ENCODE measurements around the gene DSCAM.

The DSCAM gene

DNA sequence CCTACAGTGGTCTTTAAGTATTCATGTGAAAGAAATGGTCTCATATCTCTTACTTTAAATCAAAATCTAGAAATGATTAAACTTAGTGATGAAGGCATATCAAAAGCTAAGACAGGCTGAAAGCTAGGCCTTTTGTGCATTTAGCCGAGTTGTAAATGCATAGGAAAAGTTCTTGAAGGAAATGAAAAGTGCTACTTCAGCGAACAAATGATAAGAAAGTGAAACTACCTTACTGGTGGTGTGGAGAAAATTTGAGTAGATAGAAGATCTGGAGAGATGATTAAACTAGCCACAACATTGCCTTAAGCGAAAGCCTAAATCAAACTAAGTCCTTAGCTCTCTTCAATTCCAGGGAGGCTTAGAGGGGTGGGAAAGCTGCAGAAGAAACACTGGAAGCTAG lies 147.6 kb downstream of the DSCAM start:
- DNase-seq: no peak

DNA sequence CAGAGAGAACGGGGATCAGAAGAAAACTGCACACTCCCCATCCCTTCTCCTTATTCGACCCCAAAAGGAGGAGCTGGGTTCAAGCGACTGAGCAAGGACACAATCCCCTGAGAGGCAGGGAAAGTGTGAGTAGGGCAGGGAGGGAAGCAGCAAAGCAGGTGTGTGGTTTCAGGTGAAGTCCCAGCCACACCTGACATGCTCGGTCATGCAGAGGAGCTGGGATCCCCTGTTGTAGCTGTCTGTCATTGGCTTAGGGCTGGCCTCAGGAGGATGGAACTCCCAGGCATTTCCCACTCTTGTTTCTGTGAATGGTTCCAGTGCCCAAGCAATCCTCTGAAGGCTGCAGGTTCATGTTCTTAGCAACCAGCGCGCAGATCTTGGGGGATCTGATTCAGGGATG lies 150.7 kb downstream of the DSCAM start:
- DNase-seq: no peak

DNA sequence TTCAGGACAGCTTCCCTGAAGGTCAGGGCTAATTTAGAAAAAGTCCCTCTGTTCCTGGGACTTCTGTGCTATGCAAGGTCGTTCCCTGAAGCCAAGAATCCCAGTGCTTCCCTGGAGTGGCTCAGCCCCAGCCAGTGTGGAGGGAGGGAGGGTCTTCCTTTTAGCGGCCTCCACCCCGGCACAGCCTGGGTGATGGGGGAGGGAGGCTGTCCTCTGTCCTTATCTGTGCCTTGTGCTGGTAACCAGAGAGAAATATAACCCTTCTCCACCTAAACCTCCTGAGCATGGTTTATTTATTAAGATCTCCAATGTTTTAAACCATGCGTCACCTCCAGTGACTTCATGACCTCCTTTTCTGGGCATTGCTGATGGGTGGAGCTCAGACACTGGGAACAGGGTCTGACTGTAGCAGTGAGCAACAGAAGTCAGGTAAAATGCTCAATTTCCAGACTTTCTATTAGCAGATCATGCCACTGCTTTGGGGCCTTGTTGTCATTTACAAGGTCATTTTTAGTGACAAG lies 157.1 kb downstream of the DSCAM start:
- DNase-seq: no peak

DNA sequence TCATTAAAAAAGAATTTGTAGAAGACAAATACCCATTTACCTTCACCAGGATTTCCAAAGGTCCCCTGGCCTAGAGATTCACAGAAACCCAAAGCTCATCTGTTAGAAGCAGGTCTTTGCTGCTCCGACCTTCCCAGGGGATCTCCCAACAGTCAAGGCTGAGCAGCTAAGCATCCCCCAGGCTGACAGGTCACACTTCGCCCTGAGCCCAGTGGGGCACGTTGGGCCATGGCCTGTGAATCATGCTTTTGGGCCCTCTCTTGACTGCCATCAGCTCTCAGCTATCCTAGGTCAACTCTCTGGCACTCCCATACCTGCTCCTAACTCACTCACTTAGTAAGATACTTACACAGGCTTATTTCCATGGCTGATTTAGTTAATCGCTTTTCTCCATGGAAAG lies 157.7 kb downstream of the DSCAM start:
- no peak for DNase-seq

DNA sequence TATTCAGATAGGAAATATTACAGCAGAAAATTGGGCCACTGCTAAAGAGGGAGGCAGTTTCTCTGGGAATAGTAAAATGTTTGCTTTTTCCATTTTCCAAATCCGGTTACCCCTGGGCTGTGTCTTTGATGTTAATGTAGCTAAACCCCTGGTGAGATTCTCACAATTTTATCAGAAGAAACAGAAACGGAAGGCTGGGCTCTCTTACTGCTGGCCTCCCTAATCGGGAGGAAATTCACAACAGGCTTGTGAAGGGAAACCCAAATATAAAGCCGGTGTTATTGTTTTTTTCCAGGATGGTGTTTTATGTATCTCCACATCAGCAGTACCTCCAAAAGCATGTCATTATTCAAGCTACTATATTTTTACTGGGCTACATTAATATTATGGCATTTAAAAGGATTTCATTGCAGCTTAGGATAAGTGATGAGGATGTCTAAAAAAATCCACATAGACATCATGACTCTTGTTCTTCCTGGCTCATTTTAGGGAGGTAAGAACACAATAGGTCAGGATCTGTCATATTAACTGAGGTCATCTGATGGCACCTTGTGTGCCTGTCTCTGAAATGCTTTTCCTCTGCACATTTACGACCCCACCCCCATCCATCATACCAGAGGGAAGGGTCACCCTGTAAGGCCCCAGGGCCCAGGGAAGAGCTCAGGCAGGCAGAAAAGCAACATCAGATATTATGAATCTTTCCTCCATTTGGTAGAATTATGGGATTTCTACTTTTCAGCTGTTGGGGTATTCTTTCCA lies 158.7 kb downstream of the DSCAM start:
- no peak for DNase-seq

DNA sequence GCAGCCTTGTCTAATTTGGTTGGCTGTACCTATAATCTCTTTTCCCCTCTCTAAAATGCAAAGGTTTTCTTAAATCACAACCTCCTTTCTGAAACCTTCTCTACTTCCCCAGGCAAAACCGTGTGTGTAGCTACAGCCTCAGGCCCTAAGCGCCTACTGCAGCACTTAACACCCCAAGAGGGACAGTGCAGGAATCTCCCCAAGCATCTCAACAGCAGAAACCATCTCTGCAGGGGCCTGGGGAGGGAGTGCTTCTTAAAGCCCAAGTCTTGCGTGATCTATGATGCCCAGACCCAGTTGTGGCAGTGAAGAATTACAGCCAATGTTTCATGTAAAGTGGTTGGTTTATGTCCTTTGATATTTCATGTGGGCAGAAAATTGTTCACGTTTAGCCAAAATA lies 159.3 kb downstream of the DSCAM start:
- no peak for DNase-seq

DNA sequence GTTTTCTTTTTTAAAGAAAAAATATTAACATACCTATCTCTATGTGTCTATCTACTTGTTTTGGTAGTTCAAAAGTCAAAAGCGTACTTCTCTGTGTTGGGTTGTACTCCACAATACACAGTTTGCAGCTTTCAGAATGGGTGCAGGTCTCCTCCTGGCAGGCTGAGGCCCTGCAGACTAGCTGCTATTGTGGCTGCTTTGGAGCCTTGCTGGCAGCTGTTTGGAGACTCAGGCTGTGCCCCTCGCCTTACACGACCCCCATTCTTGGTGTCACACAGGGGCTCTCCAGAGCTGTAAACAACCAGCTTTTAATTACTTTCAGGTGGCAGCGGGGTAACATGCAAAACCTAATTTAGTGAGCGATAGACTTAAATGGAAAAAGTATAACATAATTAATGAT lies 160.4 kb downstream of the DSCAM start:
- DNase-seq: no peak

DNA sequence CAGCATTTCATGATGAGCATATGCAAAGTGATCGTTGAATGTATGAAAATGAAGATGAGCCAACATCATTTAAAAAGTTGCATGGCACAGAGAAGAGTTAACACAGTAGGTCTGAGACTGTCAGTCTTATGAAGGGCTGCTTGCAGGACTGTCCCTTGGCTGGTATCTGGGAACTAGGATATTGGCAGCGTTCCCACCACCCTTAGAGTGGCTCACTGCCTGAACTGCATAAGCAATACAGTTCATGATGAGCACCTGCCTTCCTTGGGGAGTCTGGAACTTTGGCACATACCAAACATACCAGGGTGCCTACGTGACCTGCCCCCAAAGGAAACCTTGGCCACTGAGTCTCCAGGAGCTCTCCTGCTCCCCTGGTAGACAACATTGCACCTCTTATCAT lies 161.8 kb downstream of the DSCAM start:
- no peak for DNase-seq

DNA sequence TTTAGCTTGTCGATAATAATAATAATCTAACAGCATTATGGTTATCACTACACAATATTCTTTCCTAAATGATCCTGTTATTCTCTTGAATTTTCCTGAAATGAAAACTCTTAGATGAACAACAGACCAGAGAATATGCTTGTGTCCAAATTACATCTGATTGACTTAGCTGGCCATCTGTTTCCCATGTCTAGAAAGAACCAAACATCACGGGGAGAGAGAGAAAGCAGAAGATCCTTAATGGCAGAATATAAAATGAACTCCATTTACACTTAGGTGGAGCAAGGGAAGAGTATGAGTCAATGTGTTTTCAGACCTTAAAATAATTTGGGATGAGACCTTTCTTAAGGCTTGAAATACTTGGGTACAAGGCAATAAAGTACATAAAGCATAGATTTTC lies 162.2 kb downstream of the DSCAM start:
- DNase-seq: no peak

DNA sequence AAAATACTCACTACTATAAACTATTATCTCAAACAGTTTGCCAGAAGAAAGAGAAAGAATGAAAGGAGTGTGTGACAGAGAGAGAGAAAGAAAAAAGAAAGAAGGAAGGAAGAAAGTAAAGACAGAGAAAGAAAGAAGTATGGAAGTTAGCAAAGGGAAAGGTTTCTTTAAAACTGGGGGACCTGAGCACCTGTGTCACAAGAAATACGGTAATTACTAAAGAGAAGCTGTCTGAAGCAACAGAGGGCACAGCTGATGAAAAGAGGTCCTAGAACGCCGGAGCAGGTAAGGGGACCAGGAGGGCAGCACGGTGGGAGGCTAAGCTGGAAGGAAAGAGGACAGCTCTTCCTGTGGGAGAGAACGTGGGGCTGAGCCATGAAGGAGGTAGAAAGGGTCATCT lies 163.6 kb downstream of the DSCAM start:
- no peak for DNase-seq

DNA sequence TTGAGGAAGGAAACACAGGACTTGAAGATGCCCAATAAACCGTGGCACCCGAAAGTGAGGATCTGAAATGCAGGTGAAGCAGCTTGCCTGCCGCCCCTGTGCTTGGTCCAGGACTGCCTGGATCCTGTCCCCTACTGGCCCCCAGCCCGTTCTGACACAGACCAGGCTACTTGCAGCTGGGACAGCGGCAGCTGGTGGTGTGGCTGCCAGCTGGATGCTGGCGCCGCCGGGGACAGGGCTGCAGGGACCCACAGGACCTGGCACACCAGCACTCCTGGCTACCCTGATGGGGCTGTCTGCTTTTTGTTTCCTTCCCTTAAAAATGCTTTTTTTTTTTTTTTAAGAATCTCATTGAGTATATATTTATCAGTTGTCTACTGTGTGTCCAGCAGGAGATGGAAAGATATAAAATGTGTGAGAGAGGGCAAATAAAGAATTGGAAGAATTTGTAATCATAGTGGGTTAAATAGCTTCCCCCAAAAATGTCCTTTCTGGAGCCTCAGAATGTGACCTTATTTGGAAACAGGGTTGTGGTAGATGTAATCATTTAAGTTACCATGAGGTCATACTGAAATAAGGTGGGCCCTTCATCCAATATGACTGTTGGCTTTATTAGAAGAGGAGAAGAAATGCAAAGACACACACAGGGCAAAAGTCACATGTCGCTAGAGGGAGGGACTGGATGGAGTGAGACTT lies 165.6 kb downstream of the DSCAM start:
- DNase-seq: no peak

DNA sequence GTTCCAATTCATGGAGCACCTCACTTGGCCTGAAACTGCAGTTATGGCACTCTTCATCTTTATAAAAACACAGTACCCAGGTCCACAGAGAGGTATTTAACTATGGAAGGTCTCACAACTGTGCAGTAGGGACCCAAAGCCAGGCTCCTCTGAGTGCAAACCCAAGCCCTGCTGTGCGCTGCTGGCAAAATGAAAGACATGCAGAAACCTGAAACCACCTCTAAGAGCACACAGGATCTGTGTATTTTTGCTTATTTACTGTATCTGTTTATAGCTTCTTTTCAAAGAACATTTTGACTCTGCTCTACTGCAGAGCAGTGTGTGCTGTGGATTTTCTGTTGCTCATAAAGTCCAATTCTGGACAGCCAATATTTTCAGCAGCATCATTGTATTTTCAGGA lies 166.6 kb downstream of the DSCAM start:
- peak; percentile 8 for DNase-seq

DNA sequence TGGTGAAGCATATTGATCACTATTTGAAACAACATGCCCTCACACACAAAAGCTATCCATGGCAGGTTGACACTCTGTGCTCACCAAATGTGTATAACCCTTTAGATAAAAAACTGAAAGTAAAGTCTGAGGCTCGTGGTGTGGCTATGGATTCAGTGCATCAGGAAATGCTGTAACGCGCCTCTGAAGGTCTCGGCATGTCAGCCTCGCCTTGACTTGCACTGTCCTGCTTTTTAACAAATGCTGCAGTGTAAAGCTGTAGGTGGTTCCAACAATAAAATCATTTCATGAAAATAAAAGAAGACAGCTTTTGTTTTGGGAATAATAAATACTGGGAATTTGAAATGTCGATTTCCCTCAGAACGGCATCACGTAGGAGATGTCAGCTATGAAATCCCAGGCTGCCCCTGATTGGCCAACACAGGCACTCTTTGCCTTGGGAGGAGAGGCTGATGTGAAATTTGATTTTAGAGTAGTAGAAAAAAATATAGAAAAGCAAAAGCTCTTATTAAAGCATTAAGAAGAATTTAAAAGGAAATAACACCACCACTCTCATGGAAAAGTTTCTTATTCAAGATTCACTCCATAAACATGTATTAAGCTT lies 168.2 kb downstream of the DSCAM start:
- DNase-seq: no peak

DNA sequence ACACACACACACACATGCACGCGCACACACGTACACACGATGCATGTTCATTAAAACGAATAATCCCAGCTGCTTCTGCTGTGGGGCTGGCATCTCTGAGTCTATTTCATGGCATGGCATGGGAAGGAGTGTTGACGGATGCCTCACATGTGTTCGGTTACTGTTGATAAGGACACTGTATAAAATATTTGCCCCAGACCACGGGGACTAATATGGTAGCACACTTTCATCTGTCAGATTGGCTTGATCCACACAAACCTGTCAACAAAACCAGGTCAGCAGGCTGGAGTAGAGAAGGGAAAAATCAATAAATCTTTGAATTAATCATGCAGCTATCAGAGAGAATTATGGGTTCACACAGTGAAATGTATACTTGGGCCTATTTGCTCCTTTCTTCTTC lies 171.9 kb downstream of the DSCAM start:
- DNase-seq: no peak

DNA sequence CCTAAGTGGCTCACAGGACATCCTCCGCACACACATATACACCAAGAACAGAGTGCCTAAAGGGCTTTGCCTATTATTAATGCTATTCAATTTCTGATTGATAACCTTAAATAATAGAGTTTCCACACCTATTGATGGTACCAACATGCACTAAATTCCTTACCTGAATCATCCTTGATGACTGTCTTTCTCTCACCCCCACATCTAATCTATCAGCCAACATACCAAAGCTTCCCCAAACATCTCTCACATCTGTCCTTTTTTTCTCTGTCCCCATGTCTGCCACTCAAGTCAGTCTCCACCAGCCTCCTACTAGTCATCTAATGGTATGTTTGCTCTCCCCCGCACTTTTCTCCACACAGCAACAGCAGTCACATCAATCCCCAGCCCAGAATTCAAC lies 174.4 kb downstream of the DSCAM start:
- no peak for DNase-seq

DNA sequence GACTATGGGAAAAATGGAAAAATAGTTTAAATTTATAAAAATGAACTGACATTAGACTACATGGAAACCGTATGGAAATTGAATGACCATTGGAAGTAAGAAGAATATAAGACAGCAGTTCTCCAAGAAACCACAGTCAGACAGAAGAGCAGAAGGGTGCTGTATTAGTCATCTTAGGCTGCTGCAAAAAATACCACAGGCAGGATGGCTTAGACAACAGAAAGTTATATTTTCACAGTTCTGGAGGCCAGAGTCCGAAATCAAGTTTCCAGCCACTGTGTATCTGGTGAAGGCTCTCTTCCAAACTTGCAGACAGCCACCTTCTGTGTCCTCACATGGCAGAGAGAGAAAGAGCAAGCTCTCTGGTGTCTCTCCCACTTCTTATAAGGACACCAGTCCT lies 175.2 kb downstream of the DSCAM start:
- no peak for DNase-seq

DNA sequence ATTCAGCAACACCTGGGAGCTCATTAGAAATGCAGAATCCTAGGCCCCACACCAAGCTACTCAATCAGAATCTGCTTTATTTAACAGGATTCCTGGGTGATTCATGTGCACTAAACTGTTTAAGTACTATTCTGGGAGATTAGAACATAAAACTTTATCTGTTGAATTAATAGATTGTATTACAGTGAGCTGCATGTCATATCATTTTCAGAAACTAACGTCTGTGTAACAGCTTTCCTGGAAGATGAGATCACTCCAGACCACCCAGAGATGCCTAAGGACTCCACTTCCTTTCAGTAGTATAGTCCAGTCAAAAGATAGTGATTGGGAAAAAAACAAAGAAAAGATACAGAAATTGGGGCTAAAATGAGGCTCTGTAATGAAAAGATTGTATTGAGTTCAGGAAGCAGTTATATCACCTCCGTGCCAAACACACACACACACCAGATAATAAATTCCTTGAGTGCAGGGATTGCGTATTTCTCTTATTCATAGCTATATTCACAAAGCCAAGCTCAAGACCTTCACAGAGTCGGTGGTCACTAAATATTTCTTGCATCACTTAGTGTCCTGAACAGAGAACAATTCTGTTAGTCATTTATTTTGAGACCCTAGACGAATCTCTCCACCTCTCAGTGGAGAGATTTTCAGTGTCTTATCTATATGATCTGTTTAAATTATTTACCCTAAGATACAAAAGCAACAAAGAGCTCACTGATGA lies 178.2 kb downstream of the DSCAM start:
- no peak for DNase-seq

DNA sequence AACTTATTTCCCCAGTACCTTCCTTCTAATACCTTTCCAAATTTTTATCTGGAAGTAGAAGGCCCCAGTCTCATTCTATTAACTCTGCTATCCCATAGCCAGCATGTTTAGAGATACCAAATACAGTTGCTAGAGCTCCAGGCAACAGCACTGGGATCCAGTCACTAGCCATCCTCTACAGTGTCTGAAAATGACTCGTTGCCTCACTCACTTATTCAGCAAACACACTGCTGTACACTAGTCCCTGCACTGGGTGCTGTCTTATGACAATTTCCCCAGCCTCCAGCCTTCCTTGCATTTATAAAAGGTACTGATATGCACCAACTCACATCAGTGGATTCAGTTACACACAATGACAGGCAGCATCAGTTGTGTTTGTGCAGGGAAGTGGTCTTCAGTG lies 179.0 kb downstream of the DSCAM start:
- DNase-seq: no peak

DNA sequence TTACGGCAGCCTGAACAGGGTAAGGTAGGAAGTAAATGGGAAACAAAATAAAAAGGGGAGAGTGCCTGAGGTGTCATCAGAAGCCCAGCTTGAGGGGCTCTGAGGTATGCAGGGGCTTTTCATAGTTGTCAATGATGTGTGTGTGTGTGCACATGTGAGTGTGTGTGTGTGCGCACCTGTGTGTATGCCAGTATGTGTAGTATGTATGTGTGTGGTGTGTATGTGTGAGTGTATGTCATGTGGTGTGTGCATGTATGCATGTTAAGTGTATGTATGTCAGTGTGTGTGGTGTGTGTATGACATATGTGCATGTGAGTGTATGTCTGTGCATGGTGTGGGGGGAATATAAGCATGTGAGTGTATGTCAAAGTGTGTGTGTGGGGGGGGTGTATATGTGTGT lies 184.1 kb downstream of the DSCAM start:
- no peak for DNase-seq

DNA sequence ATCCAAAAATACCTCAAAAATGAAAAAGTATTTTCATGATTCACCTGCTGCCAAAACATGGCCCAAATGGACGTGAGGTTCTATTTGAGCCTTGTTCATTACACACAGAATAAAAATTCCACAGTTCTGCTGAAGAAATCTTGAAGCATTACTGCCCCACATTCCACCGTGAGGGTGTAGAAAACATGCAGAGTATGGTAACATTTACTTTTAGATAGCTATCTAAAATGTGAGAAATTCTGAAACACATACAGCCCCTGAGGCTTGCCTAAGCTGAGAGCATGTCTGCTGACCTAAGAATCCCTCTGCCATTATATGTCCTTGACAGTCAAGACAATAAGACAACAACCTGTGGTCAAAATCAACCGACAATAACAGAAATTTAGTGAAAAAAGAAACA lies 186.5 kb downstream of the DSCAM start:
- DNase-seq: no peak

DNA sequence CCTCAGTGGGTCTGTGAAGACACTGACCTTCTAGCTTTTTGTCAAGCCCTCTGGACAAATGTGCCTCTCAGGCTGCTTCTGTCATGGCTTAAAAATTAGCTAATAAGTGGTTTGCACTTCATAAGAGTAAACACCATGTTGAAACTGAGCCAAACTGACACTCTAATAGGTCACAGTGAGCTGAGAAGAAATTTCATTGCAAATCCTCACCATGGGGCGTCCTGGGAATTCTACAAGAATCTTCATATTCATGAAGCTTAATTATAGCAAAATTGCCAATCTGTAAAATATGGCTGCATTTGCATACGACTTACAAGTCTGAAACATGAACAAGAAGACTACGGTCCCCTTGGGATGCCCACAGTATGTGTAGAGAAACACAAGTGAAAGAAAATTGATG lies 188.6 kb downstream of the DSCAM start:
- peak; percentile 27 for DNase-seq

DNA sequence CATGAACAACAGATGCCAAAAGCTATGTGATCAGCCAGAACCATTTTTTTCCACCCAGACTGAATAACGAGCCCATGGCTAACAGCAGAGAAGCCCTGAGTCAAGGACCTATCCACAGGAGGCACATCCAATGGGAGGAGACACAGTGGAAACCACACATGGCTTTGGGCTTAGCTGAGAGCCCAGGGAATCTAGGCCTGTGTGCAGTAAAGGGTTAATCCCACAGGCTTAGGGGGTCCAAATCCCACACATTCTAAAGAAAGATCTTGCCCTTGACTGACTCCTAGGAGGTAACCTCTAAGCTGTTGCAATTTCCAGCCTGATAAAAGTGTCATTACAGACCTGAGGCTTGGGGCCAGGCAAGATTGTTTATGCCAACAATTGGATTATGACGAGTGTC lies 194.5 kb downstream of the DSCAM start:
- no peak for DNase-seq

DNA sequence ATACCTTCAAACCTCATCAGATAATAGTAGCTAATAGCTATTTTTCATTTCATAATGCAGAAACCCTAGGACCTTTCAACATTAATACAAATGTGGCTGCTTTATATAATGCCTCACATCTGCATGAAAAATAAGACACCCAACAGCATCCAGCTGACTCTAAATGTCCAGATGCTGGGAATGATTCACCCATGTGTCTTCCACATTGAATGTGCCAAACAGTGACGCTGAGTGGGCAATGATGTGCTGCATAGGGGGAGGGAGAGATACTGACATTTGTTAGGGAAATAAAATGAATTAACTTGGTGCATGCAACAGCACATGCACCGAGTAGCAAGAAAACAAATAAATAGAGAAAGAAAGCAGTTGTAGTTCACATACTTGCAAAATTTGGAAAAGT lies 199.3 kb downstream of the DSCAM start:
- DNase-seq: no peak

DNA sequence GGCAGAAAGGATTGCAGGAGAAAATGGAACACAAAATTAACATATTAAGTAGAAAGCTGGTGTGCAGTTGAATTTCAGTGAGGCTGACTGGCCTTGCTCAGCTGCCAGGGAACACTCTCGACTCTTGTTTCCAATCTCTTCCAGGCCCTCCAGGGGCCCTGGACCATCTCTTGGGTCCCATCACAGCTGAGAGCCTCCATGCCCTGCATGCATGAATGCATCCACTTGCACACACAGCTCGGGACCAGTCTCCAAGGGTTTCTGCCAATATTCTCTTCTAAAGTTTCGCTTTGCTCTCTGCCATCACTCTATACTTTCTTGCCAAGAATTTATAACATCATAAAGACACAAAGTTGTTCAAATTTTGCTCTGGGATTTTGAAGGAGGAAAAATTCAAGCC lies 200.3 kb downstream of the DSCAM start:
- no peak for DNase-seq
